Skeletal muscle tissue (tissue), 4 donors: ENCODE data around the gene SIGLEC9. TPM values are rescaled to one million over a fixed set of nuclear protein-coding genes. Genes with fewer than 3 reads are reported as not detected.

Source experiments
- H3K27ac ChIP-seq: one replicate; pipeline ENCODE4 v1.7.0; 2013; ENCODE audit warnings: mild to moderate bottlenecking, low read depth, low read length, inconsistent platforms
- H3K27me3 ChIP-seq, 3 donors: one replicate each; pipeline ENCODE4 v1.7.0; 2013; ENCODE audit warnings: low read length in 3 of 3; ENCODE audit not compliant: control insufficient read depth in 3 of 3, insufficient read depth in 3 of 3
- H3K36me3 ChIP-seq, 3 donors: one replicate each; pipeline ENCODE4 v1.7.0; 2013; ENCODE audit warnings: low read length in 3 of 3; ENCODE audit not compliant: control insufficient read depth in 3 of 3, insufficient read depth in 3 of 3
- H3K4me1 ChIP-seq, 3 donors: one replicate each; pipeline ENCODE4 v1.7.0; 2013; ENCODE audit warnings: low read length in 3 of 3, mild to moderate bottlenecking in 3 of 3; ENCODE audit not compliant: control insufficient read depth in 3 of 3, insufficient read depth in 3 of 3
- H3K4me3 ChIP-seq, 3 donors: one replicate each; pipeline ENCODE4 v1.7.0; 2013; ENCODE audit warnings: low read length in 3 of 3
- H3K9ac ChIP-seq, 3 donors: one replicate each; pipeline ENCODE4 v1.7.0; 2013; ENCODE audit warnings: low read length in 3 of 3, mild to moderate bottlenecking in 3 of 3, moderate library complexity in 2 of 3, low read depth in 1 of 3
- H3K9me3 ChIP-seq, 3 donors: one replicate each; pipeline ENCODE4 v1.7.0; 2013; ENCODE audit warnings: low read length in 3 of 3; ENCODE audit not compliant: control insufficient read depth in 3 of 3
- total RNA-seq: library from RNA; depleted of rRNA; stranded (reverse); fragments of >200 nt; gene quantifications from one replicate; pipeline ENCODE4 v1.2.3, GENCODE V29; 2014
- donor health status: Osteomylitis.

Gene SIGLEC9
- total RNA-seq, 1 donor from 2014 or later: under 0.01 TPM

GRCh38 chr19:51128227-51128626, 3.5 kb downstream of the SIGLEC9 start:
- no peaks in the 10 kb centered on the region for H3K9me3 ChIP-seq
- no peaks in the 10 kb centered on the region for H3K36me3 ChIP-seq
- H3K27ac ChIP-seq: peak overlapping the region; percentile 28
- no peak overlapping the region for H3K4me3 ChIP-seq
- peaks cover 3 to 11% (median 3%) of the 10 kb centered on the region in 3 donors for H3K4me1 ChIP-seq
- H3K27me3 ChIP-seq: peaks cover 0 to 23% (median 0%) of the 10 kb centered on the region in 3 donors
- H3K9ac ChIP-seq: no peak overlapping the region

- Histone ChIP-seq H3K9ac (no peak overlapping the region), H3K27me3 (peaks cover 0 to 18% (median 0%) of the 10 kb centered on the region in 3 donors), H3K36me3 (no peaks in the 10 kb centered on the region), H3K27ac (no peak overlapping the region), H3K4me1 (peaks cover 3% of the 10 kb centered on the region in 3 donors), H3K9me3 (no peaks in the 10 kb centered on the region), H3K4me3 (no peak overlapping the region)
Observed at GRCh38 chr19:51129716-51130115, 5.0 kb downstream of the SIGLEC9 start.

- H3K27me3 ChIP-seq: peaks cover 0 to 6% (median 0%) of the 10 kb centered on the region in 3 donors
- H3K4me1 ChIP-seq: peaks cover 3% of the 10 kb centered on the region in 3 donors
- peak overlapping the region in 1 of 3 donors; percentile 30 for H3K4me3 ChIP-seq
- H3K27ac ChIP-seq: peak overlapping the region; percentile 54
- H3K9ac ChIP-seq: no peak overlapping the region
- H3K9me3 ChIP-seq: peaks cover 0 to 2% (median 0%) of the 10 kb centered on the region in 3 donors
- no peaks in the 10 kb centered on the region for H3K36me3 ChIP-seq
Observed at GRCh38 chr19:51131780-51132680, 7.3 kb downstream of the SIGLEC9 start.

GRCh38 chr19:51135004-51135403, 10.3 kb downstream of the SIGLEC9 start:
- Histone ChIP-seq H3K36me3 (no peaks in the 10 kb centered on the region), H3K27me3 (peaks cover 0 to 16% (median 7%) of the 10 kb centered on the region in 3 donors), H3K27ac (no peak overlapping the region), H3K4me3 (no peak overlapping the region), H3K4me1 (peaks cover 3 to 9% (median 3%) of the 10 kb centered on the region in 3 donors), H3K9me3 (peaks cover 0 to 2% (median 0%) of the 10 kb centered on the region in 3 donors), H3K9ac (no peak overlapping the region)

- H3K4me1 ChIP-seq: peaks cover 3 to 9% (median 3%) of the 10 kb centered on the region in 3 donors
- peak overlapping the region; percentile 64 for H3K27ac ChIP-seq
- peaks cover 0 to 2% (median 0%) of the 10 kb centered on the region in 3 donors for H3K9me3 ChIP-seq
- no peak overlapping the region for H3K9ac ChIP-seq
- no peaks in the 10 kb centered on the region for H3K36me3 ChIP-seq
- peaks cover 0 to 16% (median 9%) of the 10 kb centered on the region in 3 donors for H3K27me3 ChIP-seq
- H3K4me3 ChIP-seq: no peak overlapping the region
Observed at GRCh38 chr19:51135986-51136762, 11.5 kb downstream of the SIGLEC9 start.

- Histone ChIP-seq H3K9me3 (peaks cover 0 to 2% (median 0%) of the 10 kb centered on the region in 3 donors), H3K27me3 (peaks cover 0 to 18% (median 9%) of the 10 kb centered on the region in 3 donors), H3K36me3 (no peaks in the 10 kb centered on the region), H3K27ac (peak overlapping the region; percentile 69), H3K9ac (no peak overlapping the region), H3K4me3 (no peak overlapping the region), H3K4me1 (peaks cover 3 to 9% (median 3%) of the 10 kb centered on the region in 3 donors)
Observed at GRCh38 chr19:51136851-51137551, 12.3 kb downstream of the SIGLEC9 start.

- Histone ChIP-seq H3K36me3 (no peaks in the 10 kb centered on the region), H3K27ac (peak overlapping the region; percentile 69), H3K9ac (no peak overlapping the region), H3K4me3 (no peak overlapping the region), H3K27me3 (peaks cover 0 to 18% (median 9%) of the 10 kb centered on the region in 3 donors), H3K9me3 (peaks cover 0 to 2% (median 0%) of the 10 kb centered on the region in 3 donors), H3K4me1 (peaks cover 0 to 6% (median 0%) of the 10 kb centered on the region in 3 donors)
Observed at GRCh38 chr19:51137792-51138425, 13.2 kb downstream of the SIGLEC9 start.

- Histone ChIP-seq H3K9ac (no peak overlapping the region), H3K36me3 (no peaks in the 10 kb centered on the region), H3K27me3 (peaks cover 0 to 21% (median 9%) of the 10 kb centered on the region in 3 donors), H3K9me3 (peaks cover 0 to 2% (median 0%) of the 10 kb centered on the region in 3 donors), H3K4me3 (no peak overlapping the region), H3K4me1 (peaks cover 0 to 6% (median 0%) of the 10 kb centered on the region in 3 donors), H3K27ac (peak overlapping the region; percentile 69)
Observed at GRCh38 chr19:51138549-51138979, 13.9 kb downstream of the SIGLEC9 start.
